HUES64 (cell line): Measurements from ENCODE around the gene LRRTM1. TPM values are rescaled to one million over a fixed set of nuclear protein-coding genes. Genes with fewer than 3 reads are reported as not detected.

Experiments
- H3K27ac ChIP-seq: 2 replicates; pipeline ENCODE4 v1.7.0; 2013; ENCODE audit warnings: low read depth, low read length, inconsistent platforms
- H3K27me3 ChIP-seq: 2 replicates; pipeline ENCODE4 v1.6.1; 2013; ENCODE audit warnings: mild to moderate bottlenecking, low read length; ENCODE audit not compliant: insufficient read depth
- H3K36me3 ChIP-seq: 2 replicates; pipeline ENCODE4 v1.6.1; 2013; ENCODE audit warnings: mild to moderate bottlenecking, low read length; ENCODE audit not compliant: insufficient read depth
- H3K4me1 ChIP-seq: 2 replicates; pipeline ENCODE4 v1.6.1; 2013; ENCODE audit warnings: mild to moderate bottlenecking, low read length, moderate library complexity; ENCODE audit not compliant: insufficient read depth
- H3K4me3 ChIP-seq: 2 replicates; pipeline ENCODE4 v1.5.1; 2013; ENCODE audit warnings: mild to moderate bottlenecking, low read length, moderate library complexity
- H3K9ac ChIP-seq: 2 replicates; pipeline ENCODE4 v1.6.1; 2013; ENCODE audit warnings: mild to moderate bottlenecking, low read depth, low read length
- H3K9me3 ChIP-seq: 2 replicates; pipeline ENCODE4 v1.6.1; 2013; ENCODE audit warnings: low read depth, low read length; ENCODE audit not compliant: insufficient read depth
- WGBS: fragments of 150-250, 120-280 bp; methylation state at CpG from one replicate; pipeline ENCODE4 v1.1.7; 2013; ENCODE audit warnings: missing lambda C conversion rate; 5-methylcytosine and 5-hydroxymethylcytosine counted together
- polyA plus RNA-seq, 2 experiments: library from polyadenylated mRNA; stranded (reverse); fragments of 50-300 nt; gene quantifications; one replicate each; pipeline ENCODE4 v1.2.3, GENCODE V29; 2013

LRRTM1 gene, protein sequence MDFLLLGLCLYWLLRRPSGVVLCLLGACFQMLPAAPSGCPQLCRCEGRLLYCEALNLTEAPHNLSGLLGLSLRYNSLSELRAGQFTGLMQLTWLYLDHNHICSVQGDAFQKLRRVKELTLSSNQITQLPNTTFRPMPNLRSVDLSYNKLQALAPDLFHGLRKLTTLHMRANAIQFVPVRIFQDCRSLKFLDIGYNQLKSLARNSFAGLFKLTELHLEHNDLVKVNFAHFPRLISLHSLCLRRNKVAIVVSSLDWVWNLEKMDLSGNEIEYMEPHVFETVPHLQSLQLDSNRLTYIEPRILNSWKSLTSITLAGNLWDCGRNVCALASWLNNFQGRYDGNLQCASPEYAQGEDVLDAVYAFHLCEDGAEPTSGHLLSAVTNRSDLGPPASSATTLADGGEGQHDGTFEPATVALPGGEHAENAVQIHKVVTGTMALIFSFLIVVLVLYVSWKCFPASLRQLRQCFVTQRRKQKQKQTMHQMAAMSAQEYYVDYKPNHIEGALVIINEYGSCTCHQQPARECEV
- polyA plus RNA-seq (2013, experiment 1 of 2): 0.90 TPM
- 0.57 TPM for polyA plus RNA-seq (2013, experiment 2 of 2)

DNA sequence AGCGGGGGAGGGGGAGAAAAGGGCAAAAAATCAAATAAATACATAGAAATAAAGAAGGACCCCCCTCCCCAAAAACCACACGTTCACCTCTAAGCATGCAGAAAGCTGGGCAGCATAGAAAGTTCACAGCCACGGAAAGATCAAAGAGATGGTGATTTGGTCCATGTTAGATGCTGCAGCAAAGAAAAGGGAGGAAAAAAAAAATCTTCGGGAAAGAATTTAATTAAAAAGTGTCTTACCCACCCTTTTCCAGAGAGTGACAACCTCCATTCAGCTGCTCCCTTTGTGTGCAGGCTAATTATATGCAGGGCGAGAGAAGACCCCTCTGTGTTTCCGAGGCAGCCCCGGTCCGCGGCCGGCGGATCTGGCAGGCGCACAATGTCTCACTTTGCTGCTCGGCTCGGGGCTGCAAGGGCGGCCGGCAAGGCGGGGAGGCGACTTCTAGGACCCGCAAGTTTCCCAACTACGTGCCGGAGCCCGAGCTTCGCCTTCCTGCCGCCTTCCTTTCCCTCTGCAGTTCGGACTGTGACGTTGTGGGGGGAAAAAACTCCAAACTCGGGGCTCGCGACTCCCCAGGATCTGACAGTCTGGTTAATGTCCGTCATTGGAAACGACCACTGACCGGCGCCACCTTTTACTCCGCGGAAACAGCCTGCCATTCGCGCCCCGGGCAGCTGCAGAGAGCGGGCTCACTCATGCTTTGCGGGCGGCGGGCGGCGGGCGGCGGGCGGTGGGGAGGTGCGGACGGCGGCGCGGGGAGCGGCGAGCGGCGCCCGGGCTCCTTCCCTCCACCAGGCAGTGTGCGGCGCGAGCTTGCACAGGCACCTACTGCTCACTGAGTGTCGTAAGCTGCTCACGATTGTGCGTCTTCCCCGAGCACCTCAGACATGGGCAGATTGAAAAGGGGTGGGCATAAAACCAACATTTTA lies at the start of gene LRRTM1:
Gene LRRTM1, minus strand, starts transcription at position 844 of the 929 bp plus-strand sequence. CDS start 933 bp downstream, outside the sequence.
- Histone ChIP-seq H3K27ac (no peak within 1 kb of the TSS), H3K27me3 (peaks cover 65% of the 10 kb centered on the region), H3K36me3 (no peaks in the 10 kb centered on the region), H3K9ac (peak within 1 kb of the TSS; percentile 47; the same call in 1 of the 2 replicates), H3K9me3 (no peaks in the 10 kb centered on the region), H3K4me3 (peak within 1 kb of the TSS; percentile 70), H3K4me1 (peaks cover 40% of the 10 kb centered on the region)
- WGBS: under 1% methylated on average over 61 of the region's 64 CpGs

DNA sequence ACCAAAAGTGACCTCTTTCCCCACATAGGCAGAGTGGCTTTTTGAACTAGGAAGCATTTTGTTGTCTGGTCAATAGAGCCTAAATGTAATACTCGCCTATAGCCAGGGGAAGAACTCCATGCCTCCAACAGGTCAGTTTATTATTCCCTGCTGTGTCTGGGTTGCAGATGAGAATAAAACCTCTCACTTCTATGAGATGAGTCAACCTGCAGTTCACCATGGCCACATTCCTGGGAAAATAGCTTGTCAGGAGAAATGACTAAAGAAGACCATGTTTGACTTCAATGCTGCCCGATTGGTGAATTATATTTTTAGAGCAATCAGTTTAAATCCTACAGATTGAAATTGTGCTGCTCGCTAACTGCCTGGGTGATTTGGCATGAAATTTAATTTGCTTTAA lies 46.7 kb upstream of the LRRTM1 start:
- peaks cover 15% of the 10 kb centered on the region for H3K4me1 ChIP-seq
- H3K27me3 ChIP-seq: no peaks in the 10 kb centered on the region
- no peak overlapping the region for H3K9ac ChIP-seq
- H3K27ac ChIP-seq: no peak overlapping the region
- no peaks in the 10 kb centered on the region for H3K36me3 ChIP-seq
- H3K4me3 ChIP-seq: no peak overlapping the region
- WGBS: 87% methylated on average over 3 of the region's 3 CpGs
- H3K9me3 ChIP-seq: no peaks in the 10 kb centered on the region

DNA sequence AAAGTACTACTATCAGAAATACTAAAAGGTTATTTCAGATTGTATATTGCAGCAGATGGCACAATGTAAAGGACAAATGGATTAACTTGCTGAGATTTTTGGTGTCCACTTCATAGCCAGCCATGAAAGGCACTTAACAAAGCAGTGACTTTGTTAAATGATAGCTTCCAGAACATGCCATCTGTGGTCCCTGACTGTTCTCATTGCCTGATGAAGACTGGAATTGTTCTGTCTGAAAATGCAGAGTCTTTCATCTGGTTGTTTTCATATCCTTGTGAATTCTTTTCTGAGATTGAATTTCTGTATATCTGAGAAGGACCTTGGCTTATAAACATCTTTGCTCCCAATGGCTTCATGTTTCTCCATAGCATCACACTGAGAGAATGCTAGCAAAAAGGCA lies 44.4 kb upstream of the LRRTM1 start:
- Histone ChIP-seq H3K4me3 (no peak overlapping the region), H3K36me3 (no peaks in the 10 kb centered on the region), H3K9me3 (no peaks in the 10 kb centered on the region), H3K27me3 (no peaks in the 10 kb centered on the region), H3K4me1 (peaks cover 15% of the 10 kb centered on the region), H3K9ac (no peak overlapping the region), H3K27ac (no peak overlapping the region)

DNA sequence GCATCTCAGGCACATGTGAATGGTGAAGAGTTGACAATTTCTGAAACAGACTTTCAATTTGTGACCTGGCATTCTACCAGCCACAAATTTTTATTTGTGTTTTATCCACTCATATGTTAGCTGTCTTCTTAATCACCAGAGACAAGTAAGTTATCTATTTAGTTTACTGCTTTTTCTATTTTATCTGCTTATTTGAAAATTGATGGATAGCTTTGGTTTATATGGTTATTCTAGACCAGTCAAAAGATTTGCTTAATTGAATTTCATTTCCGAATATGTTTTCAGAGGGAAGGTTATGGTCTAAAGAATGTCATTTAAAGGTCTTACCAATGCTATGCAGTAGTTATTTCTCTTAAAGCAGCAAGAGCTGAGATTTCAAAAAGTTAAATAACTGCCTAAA lies 43.5 kb upstream of the LRRTM1 start:
- H3K4me1 ChIP-seq: peaks cover 15% of the 10 kb centered on the region
- no peaks in the 10 kb centered on the region for H3K36me3 ChIP-seq
- no peak overlapping the region for H3K9ac ChIP-seq
- WGBS: 91% methylated on average over 1 of the region's 1 CpG
- H3K27ac ChIP-seq: no peak overlapping the region
- no peaks in the 10 kb centered on the region for H3K9me3 ChIP-seq
- no peaks in the 10 kb centered on the region for H3K27me3 ChIP-seq
- no peak overlapping the region for H3K4me3 ChIP-seq

DNA sequence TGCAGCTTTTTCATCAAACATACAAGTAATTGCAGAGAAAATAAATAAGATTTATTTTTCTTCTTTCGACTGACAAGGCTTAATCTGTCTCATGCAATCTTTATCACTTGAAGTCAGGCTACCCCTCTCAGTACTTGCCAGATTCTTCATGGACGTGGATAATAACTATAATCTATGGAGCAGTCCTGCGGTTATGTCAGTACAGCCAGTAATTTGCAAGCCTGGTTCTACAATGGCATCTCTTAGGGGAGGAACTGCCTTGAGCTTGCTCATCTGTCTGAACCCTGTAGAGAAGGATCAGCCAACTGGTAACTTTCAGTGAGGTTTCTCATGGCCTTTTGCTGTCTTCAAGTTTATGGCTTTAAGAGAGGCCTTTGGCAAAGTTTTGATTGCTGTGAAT lies 35.5 kb upstream of the LRRTM1 start:
- Histone ChIP-seq H3K4me1 (no peaks in the 10 kb centered on the region), H3K4me3 (no peak overlapping the region), H3K36me3 (no peaks in the 10 kb centered on the region), H3K9ac (no peak overlapping the region), H3K9me3 (no peaks in the 10 kb centered on the region), H3K27me3 (no peaks in the 10 kb centered on the region), H3K27ac (no peak overlapping the region)
- over 99% methylated on average over 3 of the region's 3 CpGs for WGBS

DNA sequence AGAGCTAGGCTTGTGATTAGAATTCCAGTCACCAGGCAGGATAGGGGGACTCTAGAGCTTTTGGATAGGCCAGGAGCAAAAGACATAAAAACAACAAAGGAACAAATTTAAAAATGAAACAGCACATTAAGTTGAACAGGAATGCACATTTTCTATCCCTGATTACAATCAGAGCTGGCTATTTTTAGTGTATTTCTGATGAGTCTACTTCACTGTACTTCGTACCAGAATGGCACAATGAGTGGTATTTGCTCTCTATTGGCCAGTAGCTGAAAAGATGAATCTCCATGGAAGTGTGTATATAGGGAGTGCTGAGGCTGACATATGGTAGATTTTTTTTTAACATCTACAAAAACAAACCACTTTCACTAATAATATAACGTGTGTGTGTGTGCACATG lies 34.2 kb upstream of the LRRTM1 start:
- H3K4me1 ChIP-seq: no peaks in the 10 kb centered on the region
- H3K27me3 ChIP-seq: no peaks in the 10 kb centered on the region
- no peaks in the 10 kb centered on the region for H3K36me3 ChIP-seq
- no peak overlapping the region for H3K9ac ChIP-seq
- no peak overlapping the region for H3K4me3 ChIP-seq
- H3K27ac ChIP-seq: no peak overlapping the region
- no peaks in the 10 kb centered on the region for H3K9me3 ChIP-seq
- 100% methylated on average over 1 of the region's 2 CpGs for WGBS

DNA sequence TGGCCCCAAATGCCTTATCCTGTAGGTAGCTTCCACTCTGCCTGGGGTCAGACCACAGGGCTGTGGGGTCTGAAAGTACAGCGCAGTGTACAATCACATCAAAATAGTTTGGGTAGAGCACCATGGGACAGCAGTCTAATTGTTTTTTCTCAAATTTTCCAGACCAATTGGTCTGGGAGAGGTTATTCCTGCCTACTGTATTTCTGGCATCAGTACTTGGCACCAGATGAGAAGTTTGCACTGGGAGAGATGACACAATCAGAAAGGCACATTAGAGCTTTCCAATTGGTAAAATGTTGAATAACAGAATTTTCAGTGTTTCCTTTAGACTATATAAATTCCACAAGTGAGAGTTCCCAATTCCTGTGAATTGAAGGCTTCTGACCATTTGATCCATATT lies 30.9 kb upstream of the LRRTM1 start:
- Histone ChIP-seq H3K9ac (no peak overlapping the region), H3K9me3 (no peaks in the 10 kb centered on the region), H3K27ac (no peak overlapping the region), H3K4me1 (peaks cover 5% of the 10 kb centered on the region), H3K4me3 (no peak overlapping the region), H3K36me3 (no peaks in the 10 kb centered on the region), H3K27me3 (no peaks in the 10 kb centered on the region)
- WGBS: 100% methylated on average over 1 of the region's 1 CpG

DNA sequence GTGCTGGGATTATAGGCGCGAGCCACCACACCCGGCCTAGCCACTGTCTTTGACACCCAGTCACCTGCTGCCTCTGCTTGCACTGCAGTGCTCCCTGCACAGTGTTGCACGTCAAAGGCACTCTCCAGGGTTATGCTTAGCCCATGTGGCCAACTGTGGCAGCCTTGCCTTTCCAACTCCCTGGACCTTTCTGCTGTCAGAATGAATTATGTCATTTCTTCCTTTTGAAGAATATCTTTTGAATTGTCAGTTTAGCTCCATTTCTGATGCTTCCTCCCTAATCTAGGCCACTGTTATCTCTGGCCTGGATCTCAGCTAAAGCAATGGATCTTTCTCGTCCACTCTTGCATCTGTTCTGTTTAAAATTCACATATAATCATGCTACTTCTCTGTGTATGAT lies 29.3 kb upstream of the LRRTM1 start:
- WGBS: 93% methylated on average over 5 of the region's 5 CpGs
- Histone ChIP-seq H3K27ac (no peak overlapping the region), H3K27me3 (no peaks in the 10 kb centered on the region), H3K9ac (no peak overlapping the region), H3K36me3 (no peaks in the 10 kb centered on the region), H3K4me1 (peaks cover 16% of the 10 kb centered on the region), H3K9me3 (no peaks in the 10 kb centered on the region), H3K4me3 (no peak overlapping the region)

DNA sequence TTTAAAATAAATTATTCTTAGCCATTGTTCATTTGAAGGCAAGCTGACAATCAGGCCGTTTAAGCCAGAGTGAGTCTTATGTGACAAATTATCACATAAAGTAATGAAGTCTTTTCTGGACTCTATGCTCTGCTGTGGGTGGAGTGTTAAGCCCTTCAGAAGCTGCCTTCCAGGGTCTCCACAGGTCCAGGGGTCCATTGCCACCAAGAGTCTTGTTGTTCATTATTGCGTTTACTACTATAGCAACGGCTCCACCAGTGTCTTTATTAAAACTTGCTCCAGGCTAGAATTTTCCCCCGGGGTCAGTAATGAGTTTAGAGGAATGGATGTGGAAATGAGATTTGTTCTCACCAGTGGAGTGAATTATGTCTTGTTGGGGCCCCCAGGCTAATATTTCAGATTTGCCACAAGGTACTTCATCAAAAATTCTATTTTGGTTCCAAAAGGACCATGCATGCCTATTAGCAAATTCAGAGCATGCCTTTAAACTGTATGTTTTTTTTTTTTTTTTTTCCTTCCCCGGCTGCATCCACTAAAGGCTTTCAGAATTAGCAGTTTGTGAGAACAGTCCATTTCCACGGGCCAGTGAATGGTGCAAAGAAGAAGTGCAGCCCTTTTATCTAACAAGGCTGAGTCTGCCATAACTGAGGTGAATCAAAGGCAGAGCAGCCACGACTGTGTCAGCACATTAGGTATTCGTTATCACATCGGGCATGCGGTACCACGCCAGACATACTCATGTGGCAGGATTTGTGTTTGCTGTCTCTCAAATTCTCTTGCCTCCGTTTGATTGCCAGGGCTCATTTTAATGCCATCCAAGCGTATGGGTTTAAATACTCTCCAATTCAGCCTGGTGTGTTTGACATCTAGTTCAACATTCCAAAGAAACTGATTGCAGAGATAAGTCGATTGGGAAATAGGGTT lies 26.2 kb upstream of the LRRTM1 start:
- WGBS: 93% methylated on average over 14 of the region's 14 CpGs
- H3K36me3 ChIP-seq: no peaks in the 10 kb centered on the region
- no peak overlapping the region for H3K27ac ChIP-seq
- no peak overlapping the region for H3K4me3 ChIP-seq
- H3K9me3 ChIP-seq: no peaks in the 10 kb centered on the region
- H3K4me1 ChIP-seq: peaks cover 39% of the 10 kb centered on the region
- no peaks in the 10 kb centered on the region for H3K27me3 ChIP-seq
- H3K9ac ChIP-seq: no peak overlapping the region

DNA sequence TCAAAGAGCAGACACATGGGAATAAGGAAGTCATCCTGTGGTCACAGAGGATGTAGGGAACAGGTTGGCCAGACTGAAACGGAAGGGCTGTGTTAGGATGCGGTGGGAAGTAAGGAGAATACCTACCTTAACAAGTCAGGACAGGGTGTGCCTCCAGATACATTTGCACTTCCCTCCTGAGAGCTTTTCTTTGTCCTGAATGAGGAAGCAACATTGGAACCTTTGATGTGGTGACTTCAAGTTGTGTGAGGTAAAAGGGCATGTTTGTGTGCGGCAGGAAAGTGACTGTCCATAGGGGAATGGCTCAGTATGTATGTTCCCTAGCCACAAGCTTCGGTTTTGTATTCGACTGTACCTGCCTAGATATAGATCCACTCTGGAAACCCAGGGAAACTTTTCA lies 24.9 kb upstream of the LRRTM1 start:
- Histone ChIP-seq H3K36me3 (no peaks in the 10 kb centered on the region), H3K4me1 (peaks cover 52% of the 10 kb centered on the region), H3K9ac (no peak overlapping the region), H3K4me3 (no peak overlapping the region), H3K9me3 (no peaks in the 10 kb centered on the region), H3K27ac (no peak overlapping the region), H3K27me3 (no peaks in the 10 kb centered on the region)
- 95% methylated on average over 5 of the region's 5 CpGs for WGBS
